HepG2 (cell line): ENCODE data around the gene ECSCR. TPM values are rescaled to one million over a fixed set of nuclear protein-coding genes. Genes with fewer than 3 reads are reported as not detected.

Source experiments
- ARNT2 ChIP-seq: sonication (generic); formaldehyde crosslinking; IDR thresholded peaks from 2 replicates; pipeline ENCODE4 v1.8.0; 2022; ENCODE audit warnings: mild to moderate bottlenecking, low read depth, missing genetic modification reagents, moderate library complexity
- BORCS8-MEF2B ChIP-seq: sonication (generic); formaldehyde crosslinking; IDR thresholded peaks from 2 replicates; pipeline ENCODE4 v1.8.0; 2022; ENCODE audit warnings: mild to moderate bottlenecking, missing genetic modification reagents
- EHMT2 ChIP-seq: fragments of 200-600 bp; sonication (generic); IDR thresholded peaks from 2 replicates; pipeline ENCODE4 v1.7.0; 2017; ENCODE audit warnings: antibody characterized with exemption, low read depth, low read length, borderline replicate concordance
- GTF2F1 ChIP-seq: fragments of 150-350 bp; IDR thresholded peaks from 2 replicates; pipeline ENCODE4 v1.6.1; 2014; ENCODE audit warnings: low read length
- ISX ChIP-seq: sonication (generic); formaldehyde crosslinking; conservative IDR thresholded peaks from 2 replicates; pipeline ENCODE4 v1.5.0; 2020; ENCODE audit warnings: missing genetic modification reagents
- NFIB ChIP-seq: sonication (generic); formaldehyde crosslinking; IDR thresholded peaks from 2 replicates; pipeline ENCODE4 v1.9.0; 2021; ENCODE audit warnings: missing genetic modification reagents, mild to moderate bottlenecking, borderline replicate concordance
- RBM39 ChIP-seq: fragments of 200-400 bp; formaldehyde crosslinking; IDR thresholded peaks from one replicate; pipeline ENCODE4 v1.6.1; 2018; ENCODE audit warnings: antibody characterized with exemption, mild to moderate bottlenecking, low read depth, low read length; ENCODE audit not compliant: poor library complexity, severe bottlenecking
- REL ChIP-seq: sonication (generic); formaldehyde crosslinking; conservative IDR thresholded peaks from 2 replicates; pipeline ENCODE4 v1.8.0; 2022; ENCODE audit warnings: mild to moderate bottlenecking, missing genetic modification reagents, moderate library complexity
- SSRP1 ChIP-seq: IDR thresholded peaks from 2 replicates; pipeline ENCODE4 v1.6.1; 2016; ENCODE audit warnings: control low read depth
- ZNF333 ChIP-seq: sonication (generic); formaldehyde crosslinking; IDR thresholded peaks from 2 replicates; pipeline ENCODE4 v1.4.0; 2020; ENCODE audit warnings: mild to moderate bottlenecking, missing genetic modification reagents, borderline replicate concordance
- ZNF883 ChIP-seq: sonication (generic); formaldehyde crosslinking; IDR thresholded peaks from 2 replicates; pipeline ENCODE4 v1.5.1; 2020; ENCODE audit warnings: mild to moderate bottlenecking, missing genetic modification reagents; ENCODE audit errors: not compliant biosample characterization
- polyA plus RNA-seq, 8 experiments: library from polyadenylated mRNA; depleted of rRNA in 3 of 8; stranded (reverse) in 7 of 8; unstranded in 1 of 8; fragments of >200 nt; fragmentation: Illumina TruSeq in 4 of 8; extraction: Trizol in 4 of 8; gene quantifications; 2 replicates each; pipeline versions ENCODE4 v1.2.1 to v1.2.3, GENCODE V29; 2011 to 2016; ENCODE audit warnings: low read depth in 4 of 8, missing spikeins in 1 of 8, mixed read lengths in 1 of 8; ENCODE audit not compliant: insufficient read depth in 1 of 8
- total RNA-seq, 5 experiments: library from RNA; depleted of rRNA; stranded (reverse); fragments of >200 nt; fragmentation: Illumina TruSeq; extraction: Trizol; gene quantifications; 2 replicates each; pipeline ENCODE4 v1.2.3, GENCODE V29; 2016; ENCODE audit warnings: low read depth in 1 of 5
- TF ChIP-seq, protein P1 (sequence below): sonication (generic); formaldehyde crosslinking; IDR thresholded peaks from 2 replicates; pipeline ENCODE4 v1.4.0; 2020; ENCODE audit warnings: missing genetic modification reagents
- TF ChIP-seq, protein P2 (sequence below): sonication (generic); formaldehyde crosslinking; IDR thresholded peaks from 2 replicates; pipeline ENCODE4 v1.4.0; 2020; ENCODE audit warnings: missing genetic modification reagents, mild to moderate bottlenecking, borderline replicate concordance
- TF ChIP-seq, protein P3 (sequence below): sonication (generic); formaldehyde crosslinking; IDR thresholded peaks from 2 replicates; pipeline ENCODE4 v1.9.0; 2021; ENCODE audit warnings: missing genetic modification reagents, mild to moderate bottlenecking, borderline replicate concordance
- TF ChIP-seq, protein P4 (sequence below): sonication (generic); formaldehyde crosslinking; IDR thresholded peaks from 2 replicates; pipeline ENCODE4 v1.5.0; 2020; ENCODE audit warnings: mild to moderate bottlenecking, missing genetic modification reagents, borderline replicate concordance

The ECSCR gene
- total and polyA plus RNA-seq, 2 of the 13 experiments (the other 11 are each of a cell fraction or from before 2014, with no cell fraction given) = 0.18 TPM; not detected in 1

DNA sequence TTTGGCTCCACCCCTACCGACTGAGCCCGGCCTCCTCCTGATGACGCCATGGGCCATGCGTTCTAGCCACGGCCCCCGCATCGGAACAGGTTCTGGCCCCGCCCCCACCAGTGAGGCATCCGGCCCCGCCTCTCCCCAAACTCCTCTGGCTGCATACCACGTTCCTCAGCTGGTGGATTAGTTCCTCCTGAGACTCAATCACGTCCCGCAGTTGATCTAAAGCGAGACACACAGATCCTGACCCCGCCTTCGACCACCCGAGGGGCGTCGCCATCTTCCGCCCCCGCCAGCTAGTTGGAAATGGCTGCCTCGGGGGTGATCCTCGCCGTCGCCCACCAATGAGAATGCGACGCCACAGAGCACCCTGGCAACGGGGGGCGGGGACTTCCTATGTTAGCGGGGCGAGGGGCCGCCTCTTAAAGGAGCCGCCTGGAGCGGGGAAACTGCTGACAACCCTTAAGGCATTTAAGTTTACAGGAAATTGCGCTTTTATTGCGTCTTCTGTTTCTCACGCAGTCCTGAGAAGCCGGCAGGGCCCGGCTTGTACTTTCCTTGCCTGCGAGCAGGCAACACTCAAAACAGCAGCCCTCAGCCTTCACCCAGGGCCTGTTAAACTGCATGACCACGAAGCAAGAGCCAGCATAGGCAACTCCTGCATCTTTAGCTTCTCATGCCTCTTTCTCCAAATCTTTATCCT, 58.6 kb downstream of the ECSCR start, which contains the start of gene SPATA24 (continued):
- no peak for TF ChIP-seq GTF2F1
- TF ChIP-seq NFIB (CRISPR knock-in tag) = no peak
- 0 out of 2 replicates have a peak, but pooled peaks have one; percentile 64 for TF ChIP-seq ARNT2 (CRISPR knock-in tag)
- peak; percentile 78; the same call in 1 of the 2 replicates for TF ChIP-seq BORCS8-MEF2B
- no peak; the same call in 1 of the 2 replicates for TF ChIP-seq SSRP1 (CRISPR knock-in tag)
- no peak for TF ChIP-seq ZNF333 (CRISPR knock-in tag)
- TF ChIP-seq, protein P1, sequence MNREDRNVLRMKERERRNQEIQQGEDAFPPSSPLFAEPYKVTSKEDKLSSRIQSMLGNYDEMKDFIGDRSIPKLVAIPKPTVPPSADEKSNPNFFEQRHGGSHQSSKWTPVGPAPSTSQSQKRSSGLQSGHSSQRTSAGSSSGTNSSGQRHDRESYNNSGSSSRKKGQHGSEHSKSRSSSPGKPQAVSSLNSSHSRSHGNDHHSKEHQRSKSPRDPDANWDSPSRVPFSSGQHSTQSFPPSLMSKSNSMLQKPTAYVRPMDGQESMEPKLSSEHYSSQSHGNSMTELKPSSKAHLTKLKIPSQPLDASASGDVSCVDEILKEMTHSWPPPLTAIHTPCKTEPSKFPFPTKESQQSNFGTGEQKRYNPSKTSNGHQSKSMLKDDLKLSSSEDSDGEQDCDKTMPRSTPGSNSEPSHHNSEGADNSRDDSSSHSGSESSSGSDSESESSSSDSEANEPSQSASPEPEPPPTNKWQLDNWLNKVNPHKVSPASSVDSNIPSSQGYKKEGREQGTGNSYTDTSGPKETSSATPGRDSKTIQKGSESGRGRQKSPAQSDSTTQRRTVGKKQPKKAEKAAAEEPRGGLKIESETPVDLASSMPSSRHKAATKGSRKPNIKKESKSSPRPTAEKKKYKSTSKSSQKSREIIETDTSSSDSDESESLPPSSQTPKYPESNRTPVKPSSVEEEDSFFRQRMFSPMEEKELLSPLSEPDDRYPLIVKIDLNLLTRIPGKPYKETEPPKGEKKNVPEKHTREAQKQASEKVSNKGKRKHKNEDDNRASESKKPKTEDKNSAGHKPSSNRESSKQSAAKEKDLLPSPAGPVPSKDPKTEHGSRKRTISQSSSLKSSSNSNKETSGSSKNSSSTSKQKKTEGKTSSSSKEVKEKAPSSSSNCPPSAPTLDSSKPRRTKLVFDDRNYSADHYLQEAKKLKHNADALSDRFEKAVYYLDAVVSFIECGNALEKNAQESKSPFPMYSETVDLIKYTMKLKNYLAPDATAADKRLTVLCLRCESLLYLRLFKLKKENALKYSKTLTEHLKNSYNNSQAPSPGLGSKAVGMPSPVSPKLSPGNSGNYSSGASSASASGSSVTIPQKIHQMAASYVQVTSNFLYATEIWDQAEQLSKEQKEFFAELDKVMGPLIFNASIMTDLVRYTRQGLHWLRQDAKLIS (CRISPR knock-in tag) = no peak
- TF ChIP-seq REL (CRISPR knock-in tag) = no peak
- peak; percentile 44 for TF ChIP-seq RBM39
- no peak for TF ChIP-seq EHMT2
- TF ChIP-seq, protein P2, sequence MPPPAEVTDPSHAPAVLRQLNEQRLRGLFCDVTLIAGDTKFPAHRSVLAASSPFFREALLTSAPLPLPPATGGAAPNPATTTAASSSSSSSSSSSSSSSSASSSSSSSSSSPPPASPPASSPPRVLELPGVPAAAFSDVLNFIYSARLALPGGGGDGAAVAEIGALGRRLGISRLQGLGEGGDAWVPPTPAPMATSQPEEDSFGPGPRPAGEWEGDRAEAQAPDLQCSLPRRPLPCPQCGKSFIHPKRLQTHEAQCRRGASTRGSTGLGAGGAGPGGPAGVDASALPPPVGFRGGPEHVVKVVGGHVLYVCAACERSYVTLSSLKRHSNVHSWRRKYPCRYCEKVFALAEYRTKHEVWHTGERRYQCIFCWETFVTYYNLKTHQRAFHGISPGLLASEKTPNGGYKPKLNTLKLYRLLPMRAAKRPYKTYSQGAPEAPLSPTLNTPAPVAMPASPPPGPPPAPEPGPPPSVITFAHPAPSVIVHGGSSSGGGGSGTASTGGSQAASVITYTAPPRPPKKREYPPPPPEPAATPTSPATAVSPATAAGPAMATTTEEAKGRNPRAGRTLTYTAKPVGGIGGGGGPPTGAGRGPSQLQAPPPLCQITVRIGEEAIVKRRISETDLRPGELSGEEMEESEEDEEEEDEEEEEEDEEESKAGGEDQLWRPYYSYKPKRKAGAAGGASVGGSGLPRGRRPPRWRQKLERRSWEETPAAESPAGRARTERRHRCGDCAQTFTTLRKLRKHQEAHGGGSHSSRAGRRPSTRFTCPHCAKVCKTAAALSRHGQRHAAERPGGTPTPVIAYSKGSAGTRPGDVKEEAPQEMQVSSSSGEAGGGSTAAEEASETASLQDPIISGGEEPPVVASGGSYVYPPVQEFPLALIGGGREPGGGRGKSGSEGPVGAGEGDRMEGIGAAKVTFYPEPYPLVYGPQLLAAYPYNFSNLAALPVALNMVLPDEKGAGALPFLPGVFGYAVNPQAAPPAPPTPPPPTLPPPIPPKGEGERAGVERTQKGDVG (CRISPR knock-in tag) = no peak
- peak; percentile 84 for TF ChIP-seq ZNF883 (CRISPR knock-in tag)
- TF ChIP-seq, protein P3, sequence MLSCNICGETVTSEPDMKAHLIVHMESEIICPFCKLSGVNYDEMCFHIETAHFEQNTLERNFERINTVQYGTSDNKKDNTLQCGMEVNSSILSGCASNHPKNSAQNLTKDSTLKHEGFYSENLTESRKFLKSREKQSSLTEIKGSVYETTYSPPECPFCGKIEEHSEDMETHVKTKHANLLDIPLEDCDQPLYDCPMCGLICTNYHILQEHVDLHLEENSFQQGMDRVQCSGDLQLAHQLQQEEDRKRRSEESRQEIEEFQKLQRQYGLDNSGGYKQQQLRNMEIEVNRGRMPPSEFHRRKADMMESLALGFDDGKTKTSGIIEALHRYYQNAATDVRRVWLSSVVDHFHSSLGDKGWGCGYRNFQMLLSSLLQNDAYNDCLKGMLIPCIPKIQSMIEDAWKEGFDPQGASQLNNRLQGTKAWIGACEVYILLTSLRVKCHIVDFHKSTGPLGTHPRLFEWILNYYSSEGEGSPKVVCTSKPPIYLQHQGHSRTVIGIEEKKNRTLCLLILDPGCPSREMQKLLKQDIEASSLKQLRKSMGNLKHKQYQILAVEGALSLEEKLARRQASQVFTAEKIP (CRISPR knock-in tag) = no peak
- TF ChIP-seq, protein P4, sequence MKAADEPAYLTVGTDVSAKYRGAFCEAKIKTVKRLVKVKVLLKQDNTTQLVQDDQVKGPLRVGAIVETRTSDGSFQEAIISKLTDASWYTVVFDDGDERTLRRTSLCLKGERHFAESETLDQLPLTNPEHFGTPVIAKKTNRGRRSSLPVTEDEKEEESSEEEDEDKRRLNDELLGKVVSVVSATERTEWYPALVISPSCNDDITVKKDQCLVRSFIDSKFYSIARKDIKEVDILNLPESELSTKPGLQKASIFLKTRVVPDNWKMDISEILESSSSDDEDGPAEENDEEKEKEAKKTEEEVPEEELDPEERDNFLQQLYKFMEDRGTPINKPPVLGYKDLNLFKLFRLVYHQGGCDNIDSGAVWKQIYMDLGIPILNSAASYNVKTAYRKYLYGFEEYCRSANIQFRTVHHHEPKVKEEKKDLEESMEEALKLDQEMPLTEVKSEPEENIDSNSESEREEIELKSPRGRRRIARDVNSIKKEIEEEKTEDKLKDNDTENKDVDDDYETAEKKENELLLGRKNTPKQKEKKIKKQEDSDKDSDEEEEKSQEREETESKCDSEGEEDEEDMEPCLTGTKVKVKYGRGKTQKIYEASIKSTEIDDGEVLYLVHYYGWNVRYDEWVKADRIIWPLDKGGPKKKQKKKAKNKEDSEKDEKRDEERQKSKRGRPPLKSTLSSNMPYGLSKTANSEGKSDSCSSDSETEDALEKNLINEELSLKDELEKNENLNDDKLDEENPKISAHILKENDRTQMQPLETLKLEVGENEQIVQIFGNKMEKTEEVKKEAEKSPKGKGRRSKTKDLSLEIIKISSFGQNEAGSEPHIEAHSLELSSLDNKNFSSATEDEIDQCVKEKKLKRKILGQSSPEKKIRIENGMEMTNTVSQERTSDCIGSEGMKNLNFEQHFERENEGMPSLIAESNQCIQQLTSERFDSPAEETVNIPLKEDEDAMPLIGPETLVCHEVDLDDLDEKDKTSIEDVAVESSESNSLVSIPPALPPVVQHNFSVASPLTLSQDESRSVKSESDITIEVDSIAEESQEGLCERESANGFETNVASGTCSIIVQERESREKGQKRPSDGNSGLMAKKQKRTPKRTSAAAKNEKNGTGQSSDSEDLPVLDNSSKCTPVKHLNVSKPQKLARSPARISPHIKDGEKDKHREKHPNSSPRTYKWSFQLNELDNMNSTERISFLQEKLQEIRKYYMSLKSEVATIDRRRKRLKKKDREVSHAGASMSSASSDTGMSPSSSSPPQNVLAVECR (CRISPR knock-in tag) = peak; percentile 84; the same call in 1 of the 2 replicates
- no peak for TF ChIP-seq ISX (CRISPR knock-in tag)
